ENCODE measurements around the gene RFC2.

RFC2 gene

GRCh38 chr7:74183142-74183541 lies 71.1 kb downstream of the RFC2 start:
- no peak overlapping the region for H3K27ac ChIP-seq (ENCODE audit: extremely low read depth, low read depth, low read length)
- POLR2A ChIA-PET: interaction anchor here (0.5 to 1.5 kb wide), 7 partner anchors 9 to 399 kb away, joined by 3 to 5 read pairs (median 4); partner anchors contain the start of gene EIF4H
- no peak for TF ChIP-seq ZNF558 (tag by site-specific recombination; IDR thresholded peaks at IDR 0.05)
- no peak for TF ChIP-seq SP3 (tag by site-specific recombination; IDR thresholded peaks at IDR 0.05)
- no peak for TF ChIP-seq ZNF513 (tag by site-specific recombination; IDR thresholded peaks at IDR 0.05)
- TF ChIP-seq ZNF560 (tag by site-specific recombination; IDR thresholded peaks at IDR 0.05; ENCODE audit: borderline replicate concordance): no peak
- TF ChIP-seq ZNF140 (tag by site-specific recombination; IDR thresholded peaks at IDR 0.05): no peak
- TF ChIP-seq ZFP41 (tag by site-specific recombination; IDR thresholded peaks at IDR 0.05; ENCODE audit: borderline replicate concordance): no peak
- TF ChIP-seq ZNF138 (tag by site-specific recombination; IDR thresholded peaks at IDR 0.05; ENCODE audit: borderline replicate concordance): no peak
- TF ChIP-seq WT1 (tag by site-specific recombination; IDR thresholded peaks at IDR 0.05): no peak
- no peak for TF ChIP-seq MYNN (tag by site-specific recombination; IDR thresholded peaks at IDR 0.05; ENCODE audit: borderline replicate concordance)
- no peak for TF ChIP-seq ZNF302 (tag by site-specific recombination; IDR thresholded peaks at IDR 0.05; ENCODE audit: low read depth)
- no peak for TF ChIP-seq ZNF280D (tag by site-specific recombination; IDR thresholded peaks at IDR 0.05)
- no peak for TF ChIP-seq KLF7 (tag by site-specific recombination; IDR thresholded peaks at IDR 0.05; ENCODE audit: borderline replicate concordance)
- TF ChIP-seq EGR2 (tag by site-specific recombination; IDR thresholded peaks at IDR 0.05; ENCODE audit: low read depth): no peak
- no peak for TF ChIP-seq ZSCAN4 (tag by site-specific recombination; IDR thresholded peaks at IDR 0.05)
- no peak for TF ChIP-seq ZSCAN30 (tag by site-specific recombination; IDR thresholded peaks at IDR 0.05)
- no peak for TF ChIP-seq ZNF791 (tag by site-specific recombination; IDR thresholded peaks at IDR 0.05)
- TF ChIP-seq ZNF175 (tag by site-specific recombination; IDR thresholded peaks at IDR 0.05): no peak
- CTCF ChIA-PET: interaction anchor here (0.6 to 2.0 kb wide), 15 partner anchors 8 to 130 kb away, joined by 3 to 13 read pairs (median 4); no protein-coding TSS in a partner anchor
- H3K36me3 ChIP-seq (ENCODE audit: control insufficient read depth in 2 of 2, insufficient read depth in 1 of 2, low read length in 2 of 2): peaks cover 20 to 71% of the 10 kb centered on the region in 2 experiments; a peak in 2 of 3 replicates
- no peaks in the 10 kb centered on the region for H3K9me3 ChIP-seq (ENCODE audit: control insufficient read depth, insufficient read depth, low read depth, low read length)
- peaks cover 13% of the 10 kb centered on the region; the same call in 1 of the 2 replicates for H3K4me1 ChIP-seq (ENCODE audit: control insufficient read depth, insufficient read depth, low read length)
- H3K4me3 ChIP-seq (ENCODE audit: low read depth, low read length): no peak overlapping the region

- Histone ChIP-seq H3K27ac (ENCODE audit: extremely low read depth, low read depth, low read length) (no peak overlapping the region), H3K4me1 (ENCODE audit: control insufficient read depth, insufficient read depth, low read length) (peaks cover 14% of the 10 kb centered on the region; the same call in 1 of the 2 replicates), H3K36me3 (ENCODE audit: control insufficient read depth in 2 of 2, insufficient read depth in 1 of 2, low read length in 2 of 2) (peaks cover 21 to 70% of the 10 kb centered on the region in 2 experiments; a peak in 2 of 3 replicates), H3K9me3 (ENCODE audit: control insufficient read depth, insufficient read depth, low read depth, low read length) (no peaks in the 10 kb centered on the region), H3K4me3 (ENCODE audit: low read depth, low read length) (no peak overlapping the region)
- ChIA-PET CTCF (interaction anchor here (0.6 to 2.0 kb wide), 9 partner anchors 7 to 118 kb away, joined by 3 to 9 read pairs (median 5); no protein-coding TSS in a partner anchor), POLR2A (interaction anchor here (0.6 to 1.5 kb wide), 2 partner anchors 17 to 18 kb away, joined by 4 to 5 read pairs; no protein-coding TSS in a partner anchor)
- TF ChIP-seq ZNF335 (tag by site-specific recombination; conservative IDR thresholded peaks at IDR 0.05): no peak
- no peak for TF ChIP-seq SALL2 (tag by site-specific recombination; IDR thresholded peaks at IDR 0.05; ENCODE audit: borderline replicate concordance)
- TF ChIP-seq PRDM1 (tag by site-specific recombination; IDR thresholded peaks at IDR 0.05): peak; percentile 8; the same call in 1 of the 2 replicates
- no peak for TF ChIP-seq ZNF169 (tag by site-specific recombination; IDR thresholded peaks at IDR 0.05)
- TF ChIP-seq ZNF155 (tag by site-specific recombination; IDR thresholded peaks at IDR 0.05): no peak
- no peak for TF ChIP-seq ZNF184 (tag by site-specific recombination; IDR thresholded peaks at IDR 0.05)
- no peak for TF ChIP-seq ZNF626 (tag by site-specific recombination; IDR thresholded peaks at IDR 0.05)
- no peak for TF ChIP-seq SP7 (tag by site-specific recombination; IDR thresholded peaks at IDR 0.05)
- TF ChIP-seq HOXC10 (CRISPR knock-in tag; IDR thresholded peaks at IDR 0.05): no peak
- TF ChIP-seq ZNF585B (tag by site-specific recombination; IDR thresholded peaks at IDR 0.05): no peak
- TF ChIP-seq PRDM4 (tag by site-specific recombination; IDR thresholded peaks at IDR 0.05): 0 out of 2 replicates have a peak, but pooled peaks have one; percentile 33
Observed at GRCh38 chr7:74182453-74183090, 71.6 kb downstream of the RFC2 start.
